A673 (cell line): Measurements from ENCODE around the gene YOD1. TPM values are rescaled to one million over a fixed set of nuclear protein-coding genes. Genes with fewer than 3 reads are reported as not detected.

Experiments used
- BruUV-seq: library from RNA; stranded (reverse); fragments of 400-500 nt; replicated peaks from 2 replicates; lab custom pipeline; 2021; lab: Mats Ljungman, UMichigan
- CTCF ChIA-PET: fragments of 300-600 bp; sonication (Branson Sonifier 250); formaldehyde crosslinking; loops from one replicate; lab custom pipeline; 2022; ENCODE audit warnings: antibody characterized with exemption; lab: Charles Lee
- POLR2A ChIA-PET: fragments of 300-600 bp; sonication (Branson Sonifier 250); formaldehyde crosslinking; loops from one replicate; lab custom pipeline; 2022; ENCODE audit warnings: antibody characterized with exemption; ENCODE audit not compliant: low non-redundant PET; lab: Charles Lee
- DNase-seq: peaks from one replicate; pipeline ENCODE4 v3.0.0-alpha.2; 2015; ENCODE audit warnings: low spot score
- H3K27ac ChIP-seq: fragments of 200-600 bp; sonication (generic); 2 replicates; pipeline ENCODE4 v1.5.1; 2016; ENCODE audit warnings: mixed run types, low read depth, mild to moderate bottlenecking, mixed read lengths, antibody characterized with exemption, low read length; ENCODE audit not compliant: poor library complexity, severe bottlenecking
- H3K27me3 ChIP-seq: fragments of 200-600 bp; sonication (generic); replicated peaks from 2 replicates; pipeline ENCODE4 v1.6.1; 2017; ENCODE audit warnings: mixed run types, low read depth, mild to moderate bottlenecking, mixed read lengths, antibody characterized with exemption, low read length; ENCODE audit not compliant: insufficient read depth, poor library complexity
- H3K36me3 ChIP-seq: fragments of 200-600 bp; sonication (generic); 2 replicates; pipeline ENCODE4 v1.6.1; 2016; ENCODE audit warnings: mixed run types, mild to moderate bottlenecking, mixed read lengths, antibody characterized with exemption, low read length; ENCODE audit not compliant: insufficient read depth, poor library complexity, severe bottlenecking
- H3K4me1 ChIP-seq: fragments of 200-600 bp; sonication (generic); 2 replicates; pipeline ENCODE4 v1.6.1; 2017; ENCODE audit warnings: mixed run types, mild to moderate bottlenecking, mixed read lengths, antibody characterized with exemption, low read length; ENCODE audit not compliant: insufficient read depth, poor library complexity, severe bottlenecking
- H3K4me3 ChIP-seq: fragments of 200-600 bp; sonication (generic); 2 replicates; pipeline ENCODE4 v1.5.1; 2016; ENCODE audit warnings: low read depth, mixed run types, mild to moderate bottlenecking, mixed read lengths, low read length; ENCODE audit not compliant: poor library complexity, severe bottlenecking
- H3K9me3 ChIP-seq: fragments of 200-600 bp; sonication (generic); 2 replicates; pipeline ENCODE4 v1.6.1; 2016; ENCODE audit warnings: mixed run types, low read depth, mild to moderate bottlenecking, mixed read lengths, antibody characterized with exemption, low read length; ENCODE audit not compliant: poor library complexity, severe bottlenecking
- EZH2 ChIP-seq: fragments of 200-600 bp; sonication (generic); IDR thresholded peaks from 2 replicates; pipeline ENCODE4 v1.6.1; 2017; ENCODE audit warnings: borderline replicate concordance, low read depth, mild to moderate bottlenecking, mixed read lengths, antibody characterized with exemption, low read length; ENCODE audit not compliant: poor library complexity, severe bottlenecking
- intact Hi-C: fragments of 100-400 bp; cut with micrococcal nuclease; formaldehyde crosslinking; loops from one replicate; pipeline ENCODE4 v1.10.0; 2022; ENCODE audit not compliant: unreplicated experiment
- total RNA-seq: library from RNA; stranded (reverse); gene quantifications from 2 replicates; pipeline ENCODE4 v1.2.3, GENCODE V29; 2021
- TF ChIP-seq, protein P1 (sequence below): fragments of 300-800, 200-600 bp; sonication (generic); conservative IDR thresholded peaks from 2 replicates; pipeline ENCODE4 v1.5.1; 2017; ENCODE audit warnings: low read depth, mild to moderate bottlenecking, antibody characterized with exemption, low read length, moderate library complexity, mixed read lengths

Gene YOD1
- total RNA-seq, 1 experiment from 2014 or later: 12.6 TPM

DNA sequence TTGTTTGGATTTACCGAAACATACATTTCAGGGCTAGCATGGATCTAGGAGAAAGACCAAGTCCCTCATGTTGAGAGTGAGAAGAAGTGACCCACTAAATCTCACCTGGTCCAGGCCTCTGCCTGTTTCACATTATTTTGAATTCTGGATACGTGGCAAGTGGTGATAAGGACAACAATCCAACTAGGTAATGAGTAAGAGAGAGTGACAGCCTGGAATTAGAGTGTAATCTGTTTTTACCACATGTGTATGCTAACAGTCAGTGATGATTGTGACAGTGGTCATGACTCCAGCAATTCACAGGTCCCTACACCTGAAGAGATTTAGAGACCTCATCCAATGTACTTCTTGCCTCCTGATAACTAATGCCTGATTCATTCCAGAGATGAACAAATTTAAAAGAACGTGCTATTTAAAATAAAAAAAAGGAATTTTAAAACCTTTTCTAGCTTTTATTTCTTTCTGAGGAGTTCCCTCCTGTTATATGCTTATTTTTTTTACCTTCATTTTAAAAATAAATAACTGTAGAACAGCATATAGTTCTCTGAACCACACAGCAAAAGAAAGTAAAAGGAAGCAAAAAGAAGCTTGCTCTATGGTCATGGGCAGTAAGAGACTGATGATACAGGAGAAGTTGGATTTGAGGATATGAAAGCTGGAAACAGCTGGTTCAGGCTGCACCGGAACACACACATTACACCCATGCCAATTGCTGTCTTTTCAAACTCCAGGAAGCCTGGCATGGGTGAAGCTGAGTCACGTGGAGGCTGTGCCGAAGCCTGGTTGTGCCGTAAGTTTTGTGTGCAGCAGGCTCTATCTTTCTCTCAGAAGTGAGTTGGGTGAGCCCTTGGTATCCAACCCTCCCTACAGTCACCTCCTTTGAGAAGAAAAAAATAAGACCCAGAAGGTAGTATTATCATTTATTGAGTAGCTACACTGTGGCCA lies 33.1 kb downstream of the YOD1 start:
- Histone ChIP-seq H3K4me1 (no peaks in the 10 kb centered on the region), H3K27me3 (peaks cover 13% of the 10 kb centered on the region), H3K27ac (no peak overlapping the region), H3K9me3 (no peaks in the 10 kb centered on the region), H3K4me3 (no peak overlapping the region), H3K36me3 (no peaks in the 10 kb centered on the region)
- ChIA-PET POLR2A (no interaction called here), CTCF (no interaction called here)
- peak; percentile 55 for DNase-seq
- intact Hi-C loops: no loop called here
- BruUV-seq: no TSS peak
- TF ChIP-seq EZH2: no peak
- TF ChIP-seq, protein P1, sequence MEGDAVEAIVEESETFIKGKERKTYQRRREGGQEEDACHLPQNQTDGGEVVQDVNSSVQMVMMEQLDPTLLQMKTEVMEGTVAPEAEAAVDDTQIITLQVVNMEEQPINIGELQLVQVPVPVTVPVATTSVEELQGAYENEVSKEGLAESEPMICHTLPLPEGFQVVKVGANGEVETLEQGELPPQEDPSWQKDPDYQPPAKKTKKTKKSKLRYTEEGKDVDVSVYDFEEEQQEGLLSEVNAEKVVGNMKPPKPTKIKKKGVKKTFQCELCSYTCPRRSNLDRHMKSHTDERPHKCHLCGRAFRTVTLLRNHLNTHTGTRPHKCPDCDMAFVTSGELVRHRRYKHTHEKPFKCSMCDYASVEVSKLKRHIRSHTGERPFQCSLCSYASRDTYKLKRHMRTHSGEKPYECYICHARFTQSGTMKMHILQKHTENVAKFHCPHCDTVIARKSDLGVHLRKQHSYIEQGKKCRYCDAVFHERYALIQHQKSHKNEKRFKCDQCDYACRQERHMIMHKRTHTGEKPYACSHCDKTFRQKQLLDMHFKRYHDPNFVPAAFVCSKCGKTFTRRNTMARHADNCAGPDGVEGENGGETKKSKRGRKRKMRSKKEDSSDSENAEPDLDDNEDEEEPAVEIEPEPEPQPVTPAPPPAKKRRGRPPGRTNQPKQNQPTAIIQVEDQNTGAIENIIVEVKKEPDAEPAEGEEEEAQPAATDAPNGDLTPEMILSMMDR: no peak

DNA sequence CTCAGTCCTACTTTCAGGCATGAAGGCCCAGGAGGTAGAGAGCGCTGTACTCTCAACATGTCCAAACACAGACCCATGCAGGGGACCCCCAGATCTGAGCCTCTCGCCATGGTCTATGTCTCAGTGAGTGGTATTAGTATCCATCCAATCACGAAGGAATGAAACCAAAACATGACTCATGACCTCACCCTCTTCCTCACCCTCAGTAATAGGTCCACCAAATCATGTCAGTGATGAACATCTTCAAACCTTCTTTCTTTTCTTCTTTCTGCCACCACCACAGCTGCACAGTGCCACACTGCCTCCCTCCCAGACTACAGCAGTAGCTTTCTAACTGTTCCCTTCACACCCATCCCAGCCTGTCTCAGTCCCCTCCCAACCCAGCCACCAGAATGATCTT lies 35.2 kb downstream of the YOD1 start:
- H3K27ac ChIP-seq: no peak overlapping the region

DNA sequence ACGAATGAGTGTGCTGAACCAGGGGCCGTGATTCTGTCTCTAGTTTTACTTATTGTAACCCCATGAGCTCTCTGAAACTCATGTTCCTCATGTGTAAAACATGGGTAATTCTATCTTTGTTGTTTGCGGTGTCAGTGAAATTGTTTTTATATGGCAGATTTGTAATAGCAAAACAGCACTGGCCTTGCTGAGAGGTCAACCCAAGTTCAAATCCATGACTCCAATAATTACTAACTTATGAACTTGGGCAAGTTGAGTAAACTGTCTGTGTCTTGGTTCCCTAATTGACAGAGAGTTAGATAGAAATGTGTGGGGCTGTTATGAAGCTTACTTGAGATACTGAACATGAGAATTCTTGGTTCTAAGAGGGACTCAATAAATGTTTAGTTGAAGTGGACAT lies 36.3 kb downstream of the YOD1 start:
- no peak overlapping the region for H3K4me3 ChIP-seq
- CTCF ChIA-PET: no interaction called here
- no peaks in the 10 kb centered on the region for H3K4me1 ChIP-seq
- no peak for TF ChIP-seq EZH2
- TF ChIP-seq, protein P1: no peak
- POLR2A ChIA-PET: no interaction called here
- no peak overlapping the region for H3K27ac ChIP-seq
- no peaks in the 10 kb centered on the region for H3K36me3 ChIP-seq
- H3K27me3 ChIP-seq: peaks cover 32% of the 10 kb centered on the region
- no peaks in the 10 kb centered on the region for H3K9me3 ChIP-seq
- intact Hi-C loops: no loop called here
- no peak for DNase-seq
- BruUV-seq: no TSS peak

More for the DNA sequence above, 35.2 kb downstream of the YOD1 start:
- intact Hi-C loops: no loop called here
- Histone ChIP-seq H3K27me3 (peaks cover 29% of the 10 kb centered on the region), H3K9me3 (no peaks in the 10 kb centered on the region), H3K36me3 (no peaks in the 10 kb centered on the region), H3K4me1 (no peaks in the 10 kb centered on the region), H3K4me3 (no peak overlapping the region)
- no peak for DNase-seq
- no TSS peak for BruUV-seq
- TF ChIP-seq EZH2: no peak
- TF ChIP-seq, protein P1: no peak
- ChIA-PET POLR2A (no interaction called here), CTCF (no interaction called here)
